DOHH2 (cell line): ENCODE data around the gene ATRN.

Experiments used
- CTCF ChIP-seq: fragments of 200-600 bp; sonication (generic); IDR thresholded peaks from one replicate; pipeline ENCODE4 v1.5.1; 2014; ENCODE audit warnings: antibody characterized with exemption, mild to moderate bottlenecking, low read depth, low read length; ENCODE audit not compliant: poor library complexity, severe bottlenecking
- EZH2phosphoT487 ChIP-seq: fragments of 200-600 bp; sonication (generic); IDR thresholded peaks from 2 replicates; pipeline ENCODE4 v1.6.1; 2017; ENCODE audit warnings: borderline replicate concordance, mild to moderate bottlenecking, antibody characterized with exemption, low read length, moderate library complexity, mixed read lengths

- TF ChIP-seq CTCF (no peak), EZH2phosphoT487 (no peak)
These were observed 227.8 kb downstream of the ATRN start for GRCh38 chr20:3698591-3699001.
